A673 (cell line): ENCODE results near the gene PPFIA2.

Experiments used
- CTCF ChIP-seq: fragments of 300-800, 200-600 bp; sonication (generic); conservative IDR thresholded peaks from 2 replicates; pipeline ENCODE4 v1.5.1; 2017; ENCODE audit warnings: low read depth, mild to moderate bottlenecking, antibody characterized with exemption, low read length, moderate library complexity, mixed read lengths
- EZH2 ChIP-seq: fragments of 200-600 bp; sonication (generic); IDR thresholded peaks from 2 replicates; pipeline ENCODE4 v1.6.1; 2017; ENCODE audit warnings: borderline replicate concordance, low read depth, mild to moderate bottlenecking, mixed read lengths, antibody characterized with exemption, low read length; ENCODE audit not compliant: poor library complexity, severe bottlenecking

GRCh38 chr12:81325086-81325485 is 434.1 kb downstream of the PPFIA2 start:
- TF ChIP-seq CTCF (no peak), EZH2 (no peak)
